Measurements from ENCODE around the gene QSOX2.

- no peak for TF ChIP-seq POLR2A (IDR thresholded peaks at IDR 0.05)
- TF ChIP-seq CTCF (IDR thresholded peaks at IDR 0.05) = no peak
Measured at GRCh38 chr9:136255166-136255538, 9.5 kb upstream of the QSOX2 start.

Measured in right lobe of liver (tissue), 4 donors.